GM20000 (cell line): ENCODE measurements around the gene XNDC1N.
A peak's percentile ranks its signal among the peaks of the same experiment; 100 is the strongest.
"Not testable (repeated sequence)": the region's sequence is repeated elsewhere in the genome, so short reads cannot be mapped to it uniquely, and the experiment has no call there.

ENCODE experiments used
- DNase-seq: peaks from one replicate; pipeline ENCODE4 v3.0.0; 2012; ENCODE audit warnings: low spot score
- CTCF ChIP-seq: IDR thresholded peaks from 2 replicates; pipeline ENCODE4 v1.5.1; 2012; ENCODE audit warnings: mild to moderate bottlenecking, control low read depth; ENCODE audit errors: extremely low read depth, missing control alignments

The XNDC1N gene

GRCh38 chr11:71931245-71931602 lies 2.8 kb upstream of the XNDC1N start:
- TF ChIP-seq CTCF: no peak

GRCh38 chr11:71930556-71931244 lies 2.3 kb upstream of the XNDC1N start:
- no peak for DNase-seq
- TF ChIP-seq CTCF: no peak

More at GRCh38 chr11:71931245-71931602, 2.8 kb upstream of the XNDC1N start:
- no peak for DNase-seq

GRCh38 chr11:71929491-71929890 lies 1.1 kb upstream of the XNDC1N start:
- no peak for TF ChIP-seq CTCF

GRCh38 chr11:71928737-71929443 lies 496 bp upstream of the XNDC1N start, which contains the start of gene RNF121:
Gene RNF121, plus strand, starts transcription at chr11:71929046. Its CDS starts 16 bp downstream, at chr11:71929062.
- DNase-seq: peak; percentile 90
- no peak for TF ChIP-seq CTCF

More at GRCh38 chr11:71929491-71929890, 1.1 kb upstream of the XNDC1N start:
- no peak for DNase-seq

- no peak for TF ChIP-seq CTCF
These were observed 10.7 kb downstream of the XNDC1N start for GRCh38 chr11:71917646-71918140.

GRCh38 chr11:71914617-71915189 lies 13.7 kb downstream of the XNDC1N start:
- TF ChIP-seq CTCF: no peak
- DNase-seq: no peak

More at GRCh38 chr11:71917646-71918140, 10.7 kb downstream of the XNDC1N start:
- DNase-seq: no peak

GRCh38 chr11:71913756-71914526 lies 14.5 kb downstream of the XNDC1N start:
- DNase-seq: no peak
- no peak for TF ChIP-seq CTCF

GRCh38 chr11:71911986-71912340 lies 16.4 kb downstream of the XNDC1N start:
- not testable (repeated sequence) for DNase-seq
